Endothelial cell of umbilical vein (primary cell): ENCODE measurements around the gene PPM1G.

ENCODE experiments used
- POLR2A ChIP-seq: IDR thresholded peaks from 2 replicates; pipeline ENCODE4 v1.6.1; 2012; ENCODE audit warnings: low read depth, mild to moderate bottlenecking, control low read depth, low read length
- TF ChIP-seq, protein P1 (sequence below), 2 donors: IDR thresholded peaks; 1 replicate in 1 of 2; 2 replicates in 1 of 2; pipeline ENCODE4 v1.5.1; 2011; ENCODE audit warnings: low read length in 2 of 2, mild to moderate bottlenecking in 2 of 2, moderate library complexity in 2 of 2, control low read depth in 1 of 2, inconsistent platforms in 1 of 2, low read depth in 1 of 2; ENCODE audit not compliant: insufficient read depth in 1 of 2; ENCODE audit errors: extremely low read depth in 1 of 2

DNA sequence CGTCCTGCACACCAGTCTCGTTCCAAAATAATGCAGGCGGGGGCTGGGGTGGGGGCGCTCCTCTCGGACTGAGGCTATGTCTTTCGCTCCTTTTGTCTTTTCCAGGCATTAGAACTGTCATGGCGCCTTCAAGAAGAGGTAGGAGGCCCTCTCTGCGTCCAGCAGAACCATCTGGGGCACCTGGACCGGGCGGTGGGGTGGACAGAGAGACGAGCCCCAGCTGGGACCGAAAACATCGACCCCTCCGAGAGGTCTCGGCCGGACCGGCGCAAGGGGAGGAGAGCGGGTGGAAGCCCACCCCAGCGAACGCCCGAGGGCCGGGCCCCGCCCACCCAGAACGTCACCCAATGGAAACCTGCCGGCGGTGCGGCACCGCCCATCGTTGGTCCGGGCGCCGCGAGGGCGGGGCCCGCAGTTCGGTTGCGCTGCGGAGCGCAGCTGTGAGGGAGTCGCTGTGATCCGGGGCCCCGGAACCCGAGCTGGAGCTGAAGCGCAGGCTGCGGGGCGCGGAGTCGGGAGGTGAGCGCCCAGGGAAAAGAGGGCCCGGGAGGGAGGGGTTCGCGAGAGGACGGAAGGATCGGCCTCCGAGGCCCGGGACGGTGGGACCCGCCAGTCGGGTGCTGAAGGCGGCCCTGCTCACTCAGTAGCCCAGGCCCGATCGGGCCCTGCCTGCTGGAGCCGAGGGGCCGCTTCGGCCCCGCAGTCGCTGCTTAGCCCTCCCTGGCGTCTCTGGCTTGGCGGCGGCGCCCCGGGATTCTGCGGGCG, 19.0 kb upstream of the PPM1G start, which contains the start of gene NRBP1:
- TF ChIP-seq, protein P1, sequence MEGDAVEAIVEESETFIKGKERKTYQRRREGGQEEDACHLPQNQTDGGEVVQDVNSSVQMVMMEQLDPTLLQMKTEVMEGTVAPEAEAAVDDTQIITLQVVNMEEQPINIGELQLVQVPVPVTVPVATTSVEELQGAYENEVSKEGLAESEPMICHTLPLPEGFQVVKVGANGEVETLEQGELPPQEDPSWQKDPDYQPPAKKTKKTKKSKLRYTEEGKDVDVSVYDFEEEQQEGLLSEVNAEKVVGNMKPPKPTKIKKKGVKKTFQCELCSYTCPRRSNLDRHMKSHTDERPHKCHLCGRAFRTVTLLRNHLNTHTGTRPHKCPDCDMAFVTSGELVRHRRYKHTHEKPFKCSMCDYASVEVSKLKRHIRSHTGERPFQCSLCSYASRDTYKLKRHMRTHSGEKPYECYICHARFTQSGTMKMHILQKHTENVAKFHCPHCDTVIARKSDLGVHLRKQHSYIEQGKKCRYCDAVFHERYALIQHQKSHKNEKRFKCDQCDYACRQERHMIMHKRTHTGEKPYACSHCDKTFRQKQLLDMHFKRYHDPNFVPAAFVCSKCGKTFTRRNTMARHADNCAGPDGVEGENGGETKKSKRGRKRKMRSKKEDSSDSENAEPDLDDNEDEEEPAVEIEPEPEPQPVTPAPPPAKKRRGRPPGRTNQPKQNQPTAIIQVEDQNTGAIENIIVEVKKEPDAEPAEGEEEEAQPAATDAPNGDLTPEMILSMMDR (IDR thresholded peaks at IDR 0.05; ENCODE audit: extremely low read depth in 1 of 2, insufficient read depth in 1 of 2, low read depth in 1 of 2, low read length in 2 of 2): no peak
- TF ChIP-seq POLR2A: peak; percentile 84
